Suprapubic skin (tissue), 4 donors: ENCODE data around the gene CIBAR2.

Experiments used
- EP300 ChIP-seq: sonication (generic); formaldehyde crosslinking; IDR thresholded peaks from one replicate; pipeline ENCODE4 v1.6.1; 2017; ENCODE audit warnings: antibody characterized with exemption
- POLR2A ChIP-seq, 2 donors: fragments of 450-650 bp; IDR thresholded peaks; one replicate each; pipeline ENCODE4 v1.6.1; 2017; ENCODE audit warnings: antibody characterized with exemption in 2 of 2, mild to moderate bottlenecking in 2 of 2, moderate library complexity in 2 of 2
- POLR2AphosphoS5 ChIP-seq, 3 donors: sonication (generic); formaldehyde crosslinking; IDR thresholded peaks; one replicate each; pipeline ENCODE4 v1.6.1; 2017; ENCODE audit warnings: antibody characterized with exemption in 3 of 3
- TF ChIP-seq, protein P1 (sequence below), 2 donors: fragments of 200-600 bp in 1 of 2; fragments of 450-650 bp in 1 of 2; sonication (generic) in 1 of 2; IDR thresholded peaks; one replicate each; pipeline ENCODE4 v1.5.1; 2016 to 2019; ENCODE audit warnings: antibody characterized with exemption in 2 of 2, mild to moderate bottlenecking in 1 of 2, moderate library complexity in 1 of 2

DNA sequence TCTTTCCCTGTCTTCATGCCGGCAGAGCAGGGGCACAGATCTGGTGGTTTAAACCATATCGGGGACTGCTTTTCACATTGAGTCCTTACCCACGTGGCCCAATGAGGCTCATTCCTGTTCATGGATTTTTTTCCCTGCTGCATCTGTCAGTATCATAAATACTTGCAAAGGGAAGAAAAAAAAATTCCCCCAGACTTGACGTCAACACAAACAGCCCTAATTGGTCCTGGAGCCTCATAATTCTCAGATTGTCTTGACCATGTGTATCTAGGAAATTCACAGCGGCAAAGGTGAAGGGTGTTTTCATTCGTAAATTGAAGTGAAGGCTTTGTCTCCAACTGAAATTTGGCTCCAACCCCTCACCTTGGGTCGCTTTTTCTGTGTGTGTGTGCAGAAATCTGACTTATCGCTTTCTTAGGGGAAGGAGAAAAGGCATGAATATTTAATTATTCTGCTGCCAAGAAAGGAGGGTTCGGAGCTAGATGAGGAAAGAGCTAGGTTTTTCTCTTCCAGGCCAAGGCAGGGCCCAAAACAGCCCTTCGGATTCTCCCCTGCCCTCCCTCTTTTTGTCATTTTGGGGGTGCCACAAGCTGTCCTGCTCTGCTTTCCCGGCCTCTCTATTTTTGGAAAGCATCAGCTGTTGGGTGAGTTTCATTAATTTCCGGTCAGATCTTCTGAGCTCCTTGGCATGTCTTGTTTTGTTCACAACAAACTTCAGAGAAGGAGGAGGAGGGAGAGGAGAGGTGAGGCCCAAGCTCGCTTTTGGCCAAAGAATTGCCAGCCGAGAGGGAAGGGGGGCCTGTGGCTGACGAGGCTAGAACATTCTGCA, 17.8 kb upstream of the CIBAR2 start:
- TF ChIP-seq EP300 (no peak), POLR2AphosphoS5 (IDR thresholded peaks at IDR 0.05) (no peak), POLR2A (IDR thresholded peaks at IDR 0.05) (no peak)
- TF ChIP-seq, protein P1, sequence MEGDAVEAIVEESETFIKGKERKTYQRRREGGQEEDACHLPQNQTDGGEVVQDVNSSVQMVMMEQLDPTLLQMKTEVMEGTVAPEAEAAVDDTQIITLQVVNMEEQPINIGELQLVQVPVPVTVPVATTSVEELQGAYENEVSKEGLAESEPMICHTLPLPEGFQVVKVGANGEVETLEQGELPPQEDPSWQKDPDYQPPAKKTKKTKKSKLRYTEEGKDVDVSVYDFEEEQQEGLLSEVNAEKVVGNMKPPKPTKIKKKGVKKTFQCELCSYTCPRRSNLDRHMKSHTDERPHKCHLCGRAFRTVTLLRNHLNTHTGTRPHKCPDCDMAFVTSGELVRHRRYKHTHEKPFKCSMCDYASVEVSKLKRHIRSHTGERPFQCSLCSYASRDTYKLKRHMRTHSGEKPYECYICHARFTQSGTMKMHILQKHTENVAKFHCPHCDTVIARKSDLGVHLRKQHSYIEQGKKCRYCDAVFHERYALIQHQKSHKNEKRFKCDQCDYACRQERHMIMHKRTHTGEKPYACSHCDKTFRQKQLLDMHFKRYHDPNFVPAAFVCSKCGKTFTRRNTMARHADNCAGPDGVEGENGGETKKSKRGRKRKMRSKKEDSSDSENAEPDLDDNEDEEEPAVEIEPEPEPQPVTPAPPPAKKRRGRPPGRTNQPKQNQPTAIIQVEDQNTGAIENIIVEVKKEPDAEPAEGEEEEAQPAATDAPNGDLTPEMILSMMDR (IDR thresholded peaks at IDR 0.05) = no peak
